Measurements from ENCODE around the gene TRPM2. TPM values are rescaled to one million over a fixed set of nuclear protein-coding genes. Genes with fewer than 3 reads are reported as not detected.

Gene TRPM2
- total and polyA plus RNA-seq, 2 of the 13 experiments (the other 11 are each of a cell fraction or from before 2014, with no cell fraction given), result 0.07 to 0.20 TPM

GRCh38 chr21:44461464-44462001 is 108.1 kb downstream of the TRPM2 start (continued):
- TF ChIP-seq ZBTB38 (CRISPR knock-in tag; IDR thresholded peaks at IDR 0.05), result no peak
- peak; percentile 31; the same call in 1 of the 2 replicates for TF ChIP-seq HDAC2 (CRISPR knock-in tag; IDR thresholded peaks at IDR 0.05)
- 0 out of 2 replicates have a peak, but pooled peaks have one; percentile 35 for TF ChIP-seq ZNF782 (CRISPR knock-in tag; IDR thresholded peaks at IDR 0.05; ENCODE audit: borderline replicate concordance)
- peak; percentile 23; the same call in 1 of the 2 replicates for TF ChIP-seq SIX4 (CRISPR knock-in tag; IDR thresholded peaks at IDR 0.05)
- TF ChIP-seq ZNF414 (CRISPR knock-in tag; IDR thresholded peaks at IDR 0.05), result no peak
- no peak for TF ChIP-seq CEBPZ (IDR thresholded peaks at IDR 0.05; ENCODE audit: low read length)
- no peak for TF ChIP-seq CREM (IDR thresholded peaks at IDR 0.05)
- no peak for TF ChIP-seq CREM (CRISPR knock-in tag; IDR thresholded peaks at IDR 0.05)
- TF ChIP-seq XRCC5 (optimal IDR thresholded peaks at IDR 0.05; ENCODE audit: low read length), result peak; percentile 46
- TF ChIP-seq ZNF567 (CRISPR knock-in tag; IDR thresholded peaks at IDR 0.05; ENCODE audit: borderline replicate concordance), result no peak
- TF ChIP-seq RXRB (CRISPR knock-in tag; IDR thresholded peaks at IDR 0.05; ENCODE audit: borderline replicate concordance), result peak; percentile 34; the same call in 1 of the 2 replicates
- peak; percentile 55 for TF ChIP-seq STAG1 (CRISPR knock-in tag; IDR thresholded peaks at IDR 0.05)
- peak; percentile 78 for TF ChIP-seq TEAD3 (CRISPR knock-in tag; optimal IDR thresholded peaks at IDR 0.05; ENCODE audit: borderline replicate concordance)
- 0 out of 2 replicates have a peak, but pooled peaks have one; percentile 53 for TF ChIP-seq ZNF546 (CRISPR knock-in tag; conservative IDR thresholded peaks at IDR 0.05)
- 0 out of 4 replicates have a peak, but pooled peaks of 1 of the 2 experiments have one; percentile 44 for TF ChIP-seq HMGXB4 (CRISPR knock-in tag; IDR thresholded peaks at IDR 0.05; ENCODE audit: borderline replicate concordance in 1 of 2, low read depth in 1 of 2)
- TF ChIP-seq UBTF (CRISPR knock-in tag; IDR thresholded peaks at IDR 0.05), result no peak
- TF ChIP-seq ZNF205 (CRISPR knock-in tag; IDR thresholded peaks at IDR 0.05), result no peak
- no peak for TF ChIP-seq EEA1 (CRISPR knock-in tag; IDR thresholded peaks at IDR 0.05; ENCODE audit: borderline replicate concordance)
- TF ChIP-seq HOXA3 (CRISPR knock-in tag; IDR thresholded peaks at IDR 0.05), result 0 out of 2 replicates have a peak, but pooled peaks have one; percentile 28
- TF ChIP-seq KDM2A (CRISPR knock-in tag; IDR thresholded peaks at IDR 0.05; ENCODE audit: borderline replicate concordance, low read depth), result peak; percentile 39; the same call in 1 of the 2 replicates
- TF ChIP-seq RAD21 (CRISPR knock-in tag; IDR thresholded peaks at IDR 0.05), result peak; percentile 73
- 0 out of 2 replicates have a peak, but pooled peaks have one; percentile 23 for TF ChIP-seq HDAC1 (CRISPR knock-in tag; IDR thresholded peaks at IDR 0.05)
- 0 out of 2 replicates have a peak, but pooled peaks have one; percentile 56 for TF ChIP-seq KDM3A (CRISPR knock-in tag; IDR thresholded peaks at IDR 0.05; ENCODE audit: low read depth)

All from HepG2 (cell line).